Measurements from ENCODE around the gene PDLIM7.
A peak's percentile ranks its signal among the peaks of the same experiment; 100 is the strongest.

Gene PDLIM7

GRCh38 chr5:177440990-177441780 is 56.2 kb downstream of the PDLIM7 start:
- no peak for DNase-seq

GRCh38 chr5:177440211-177440989 is 57.0 kb downstream of the PDLIM7 start:
- DNase-seq, result peak; percentile 71

DNA sequence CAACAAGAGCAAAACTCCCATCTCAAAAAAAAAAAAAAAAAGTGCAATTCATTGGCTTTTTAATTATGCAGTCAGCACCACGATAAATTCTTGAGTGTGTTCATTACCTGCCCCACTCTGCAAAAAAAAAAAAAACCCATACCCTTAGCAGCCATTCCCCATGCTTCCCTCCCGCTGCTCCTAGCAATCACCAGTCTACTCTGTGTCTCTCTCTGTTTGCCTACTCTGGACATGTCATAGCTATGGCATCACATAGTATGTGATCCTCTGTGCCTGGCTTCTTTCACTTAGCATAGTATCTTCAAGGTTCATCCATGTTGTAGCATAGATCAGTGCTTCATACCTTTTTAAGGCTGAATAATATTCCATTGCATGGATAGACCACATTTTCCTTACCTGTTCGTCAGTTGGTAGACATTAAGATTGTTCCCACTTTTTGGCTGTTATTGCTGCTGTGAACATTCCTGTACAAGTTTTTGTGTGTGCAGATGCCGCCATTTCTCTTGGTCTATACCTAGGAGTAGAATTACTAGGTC is 57.8 kb downstream of the PDLIM7 start:
- no peak for DNase-seq

DNA sequence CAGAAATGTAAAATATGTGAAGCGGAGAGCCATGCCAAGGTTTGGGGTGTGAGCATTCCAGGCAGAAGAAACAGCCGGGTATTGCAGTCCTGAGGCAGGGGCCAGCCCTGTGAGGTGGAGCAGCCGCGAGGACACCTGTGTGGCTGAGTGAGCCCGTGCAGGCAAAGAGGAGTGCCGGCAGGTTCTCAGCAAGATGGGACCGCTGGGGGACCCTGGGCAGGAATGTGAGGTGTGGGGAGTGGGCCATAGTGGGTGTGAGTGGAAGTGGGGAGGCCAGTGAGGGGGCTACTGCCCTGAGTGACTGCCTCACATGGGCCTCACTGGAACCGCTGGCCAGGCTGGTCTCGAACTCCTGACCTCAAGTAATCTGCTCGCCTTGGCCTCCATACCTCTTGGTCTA is 58.9 kb downstream of the PDLIM7 start:
- no peak for DNase-seq

GRCh38 chr5:177437623-177438022 is 59.8 kb downstream of the PDLIM7 start:
- no peak for DNase-seq

DNA sequence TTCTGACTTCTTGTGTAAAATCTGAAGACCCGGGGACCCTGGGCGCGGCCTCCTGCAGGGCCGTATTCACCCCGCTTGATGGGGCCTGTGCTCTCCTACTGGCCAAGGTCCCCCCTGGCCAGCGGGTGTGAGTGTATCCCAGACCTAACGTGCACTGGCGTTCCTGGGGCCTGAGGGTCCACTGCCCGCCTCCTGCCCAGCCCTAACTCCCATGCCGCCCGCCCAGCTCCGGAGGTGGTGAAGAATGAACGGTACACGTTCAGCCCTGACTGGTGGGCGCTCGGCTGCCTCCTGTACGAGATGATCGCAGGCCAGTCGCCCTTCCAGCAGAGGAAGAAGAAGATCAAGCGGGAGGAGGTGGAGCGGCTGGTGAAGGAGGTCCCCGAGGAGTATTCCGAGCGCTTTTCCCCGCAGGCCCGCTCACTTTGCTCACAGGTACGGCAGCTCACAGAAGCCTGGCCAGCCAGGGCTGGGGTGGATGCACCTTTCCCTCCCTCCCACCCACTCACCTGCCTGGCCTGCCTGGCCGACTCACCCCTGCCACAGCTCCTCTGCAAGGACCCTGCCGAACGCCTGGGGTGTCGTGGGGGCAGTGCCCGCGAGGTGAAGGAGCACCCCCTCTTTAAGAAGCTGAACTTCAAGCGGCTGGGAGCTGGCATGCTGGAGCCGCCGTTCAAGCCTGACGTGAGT is 61.4 kb downstream of the PDLIM7 start:
- no peak for DNase-seq

DNA sequence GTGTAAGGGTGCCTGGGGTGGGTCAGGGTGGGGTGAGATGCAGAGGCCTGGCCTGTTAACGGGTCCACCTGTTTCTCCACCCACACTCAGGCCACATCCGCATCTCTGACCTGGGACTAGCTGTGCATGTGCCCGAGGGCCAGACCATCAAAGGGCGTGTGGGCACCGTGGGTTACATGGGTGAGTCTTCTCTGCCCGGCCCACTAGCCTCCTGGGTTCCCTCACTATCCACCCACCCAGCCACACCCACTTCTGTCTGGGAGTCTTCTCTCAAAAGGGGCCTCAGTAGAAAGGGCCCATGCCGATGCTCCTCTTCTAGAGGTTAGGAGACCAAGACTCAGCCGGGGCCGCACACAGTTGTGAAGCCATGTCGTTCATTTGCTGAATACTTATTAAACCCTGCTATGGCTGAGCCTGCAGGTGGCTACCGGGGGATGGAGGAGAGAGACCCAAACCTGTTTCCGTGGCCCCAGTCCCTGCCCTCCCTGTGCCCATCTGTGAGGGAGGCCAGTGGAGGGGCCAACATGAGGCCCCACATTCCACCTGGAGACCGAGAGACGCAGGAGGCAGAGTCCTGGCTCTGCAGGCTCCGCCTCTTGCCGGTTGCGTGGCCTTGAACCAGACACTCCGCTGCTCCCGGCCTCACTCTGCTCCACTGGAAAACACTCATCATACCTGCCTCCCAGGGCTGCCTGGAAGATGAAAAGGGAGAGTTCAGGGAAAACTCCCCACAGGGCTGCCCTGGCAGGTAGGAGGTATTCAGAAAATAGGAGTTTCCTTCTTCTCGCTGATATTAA is 62.3 kb downstream of the PDLIM7 start:
- DNase-seq, result no peak

DNA sequence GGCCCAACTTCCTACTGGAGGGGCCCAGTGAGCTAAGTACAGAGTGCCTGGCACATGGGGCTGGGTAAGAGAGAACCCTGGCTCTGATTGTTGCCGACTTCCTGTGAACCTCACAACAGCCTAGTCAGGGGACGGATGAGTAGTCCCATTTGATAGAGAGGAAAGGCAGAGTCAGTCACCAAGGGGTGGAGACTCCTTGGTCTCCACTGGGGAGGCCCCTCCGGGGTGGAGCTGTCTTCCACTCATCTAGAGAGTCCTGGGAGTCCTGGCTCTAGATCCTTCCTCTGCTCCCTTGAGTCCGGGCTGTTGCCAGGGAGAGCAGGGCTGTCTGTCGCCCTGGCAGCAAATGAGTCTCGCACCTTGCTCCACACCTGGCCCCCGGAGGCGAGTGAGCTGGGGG is 63.0 kb downstream of the PDLIM7 start:
- DNase-seq, result peak; percentile 70

DNA sequence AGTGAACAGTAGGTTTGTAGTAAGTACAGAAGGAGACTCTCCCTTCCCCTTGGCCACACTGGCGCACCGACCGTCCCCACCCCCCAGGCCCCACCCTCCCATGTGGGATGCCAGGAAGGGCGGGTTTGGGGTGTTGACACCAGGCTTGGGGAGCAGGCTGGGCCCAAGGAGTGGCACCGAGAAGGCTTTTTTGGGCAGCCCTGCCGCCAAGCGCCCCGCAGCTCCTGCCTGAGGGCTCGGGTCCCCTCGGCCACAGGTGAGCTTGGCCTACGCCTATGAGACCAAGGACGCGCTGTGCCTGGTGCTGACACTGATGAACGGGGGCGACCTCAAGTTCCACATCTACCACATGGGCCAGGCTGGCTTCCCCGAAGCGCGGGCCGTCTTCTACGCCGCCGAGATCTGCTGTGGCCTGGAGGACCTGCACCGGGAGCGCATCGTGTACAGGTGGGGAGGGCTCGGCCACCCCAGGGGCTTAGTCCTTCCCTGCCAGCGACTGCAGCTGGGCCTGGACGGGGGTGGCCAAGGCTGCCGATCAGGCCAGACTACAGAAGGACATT is 63.7 kb downstream of the PDLIM7 start:
- no peak for DNase-seq

All from activated naive CD4-positive, alpha-beta T cell treated with Interleukin-2 at 50 U/mL for 16 hours (primary cell).